ENCODE measurements around the gene MICAL3. TPM values are rescaled to one million over a fixed set of nuclear protein-coding genes. Genes with fewer than 3 reads are reported as not detected.

Gene MICAL3
- total and polyA plus RNA-seq, 2 of the 8 experiments (the other 6 are each of a cell fraction or from before 2014, with no cell fraction given), result 8.3 to 41.8 TPM

GRCh38 chr22:17878941-17879340 is 145.4 kb downstream of the MICAL3 start:
- Histone ChIP-seq H3K4me2 (ENCODE audit: insufficient read depth in 1 of 2, low read depth in 2 of 2, low read length in 2 of 2) (no peak overlapping the region), H3K4ac (replicated peaks; ENCODE audit: insufficient read length, low read depth, low read length) (no peak overlapping the region), H4K8ac (ENCODE audit: extremely low read depth, insufficient read depth, low read length) (no peak overlapping the region), H3K79me1 (ENCODE audit: low read depth, low read length) (no peaks in the 10 kb centered on the region), H3K27ac (ENCODE audit: low read depth, low read length) (no peak overlapping the region), H3K36me3 (ENCODE audit: control insufficient read depth in 2 of 4, insufficient read depth in 4 of 4, low read length in 3 of 4) (peaks cover 0 to 3% (median 0%) of the 10 kb centered on the region in 4 experiments; a peak in 3 of 8 replicates), H3K27me3 (replicated peaks in 1 of 4; ENCODE audit: control insufficient read depth in 3 of 4, extremely low read depth in 1 of 4, insufficient read depth in 3 of 4, low read length in 3 of 4) (peaks cover 11 to 68% (median 59%) of the 10 kb centered on the region in 4 experiments), H4K20me1 (replicated peaks in 1 of 2; ENCODE audit: control insufficient read depth in 1 of 2, insufficient read depth in 2 of 2, low read length in 2 of 2) (peaks cover 12 to 42% of the 10 kb centered on the region in 2 experiments), H2BK15ac (ENCODE audit: low read length) (no peak overlapping the region), H3K18ac (ENCODE audit: extremely low read depth, low read length) (no peak overlapping the region), H2BK12ac (ENCODE audit: low read depth, low read length) (no peak overlapping the region), H3K79me2 (ENCODE audit: control insufficient read depth in 1 of 2, insufficient read depth in 2 of 2, low read length in 2 of 2) (no peaks in the 10 kb centered on the region), H3K23ac (ENCODE audit: insufficient read length) (no peak overlapping the region), H2AK5ac (ENCODE audit: low read depth, low read length) (no peak overlapping the region), H2BK5ac (ENCODE audit: low read depth, low read length) (no peak overlapping the region), H3K9me3 (ENCODE audit: insufficient read depth in 2 of 2, low read depth in 1 of 2, low read length in 1 of 2) (no peaks in the 10 kb centered on the region; a peak in 1 of 4 replicates), H4K91ac (replicated peaks; ENCODE audit: insufficient read length, low read length) (no peak overlapping the region), H3K4me1 (replicated peaks in 1 of 4; ENCODE audit: control insufficient read depth in 3 of 4, insufficient read depth in 4 of 4, low read length in 3 of 4) (no peaks in the 10 kb centered on the region), H4K5ac (ENCODE audit: insufficient read length, low read depth, low read length) (no peak overlapping the region), H2BK20ac (ENCODE audit: low read length) (no peak overlapping the region), H2AFZ (ENCODE audit: low read length) (no peak overlapping the region), H3K4me3 (ENCODE audit: extremely low read depth in 1 of 4, insufficient read depth in 2 of 4, low read depth in 3 of 4, low read length in 4 of 4) (no peak overlapping the region), H3K56ac (replicated peaks; ENCODE audit: insufficient read length, low read depth, low read length) (no peak overlapping the region), H3K23me2 (ENCODE audit: low read depth, low read length) (peaks cover 10% of the 10 kb centered on the region; the same call in 1 of the 2 replicates), H3K9ac (replicated peaks in 1 of 4; ENCODE audit: extremely low read depth in 1 of 4, low read depth in 3 of 4, low read length in 3 of 4) (no peak overlapping the region), H3K14ac (ENCODE audit: insufficient read length) (no peak overlapping the region), H2BK120ac (replicated peaks; ENCODE audit: low read depth, low read length) (no peak overlapping the region)
- WGBS, 2 experiments (ENCODE audit: extremely low coverage in 1 of 2, insufficient coverage in 1 of 2, insufficient read length in 1 of 2, insufficient replicate concordance in 2 of 2, low coverage in 1 of 2, low lambda C conversion rate in 2 of 2, missing lambda C conversion rate in 1 of 2), result 90% methylated on average over 7 of the region's 7 CpGs; no CpG with 5 or more reads in 1 of the 2 experiments
- no peak for DNase-seq (ENCODE audit: low read depth in 1 of 2, low spot score in 2 of 2)
- POLR2A ChIA-PET (ENCODE audit: partially characterized antibody), result no interaction called here
- TF ChIP-seq GTF2F1 (IDR thresholded peaks at IDR 0.05; ENCODE audit: borderline replicate concordance, low read depth, low read length) (no peak), TBP (IDR thresholded peaks at IDR 0.05; ENCODE audit: low read depth, low read length) (no peak)
- FAIRE-seq, result no peak
- CTCF ChIA-PET (ENCODE audit: partially characterized antibody), result interaction anchor here (1.0 to 2.1 kb wide), 3 partner anchors 11 to 197 kb away, joined by 4 to 7 read pairs (median 5); no protein-coding TSS in a partner anchor
